H9 (cell line): ENCODE measurements around the gene SIL1. TPM values are rescaled to one million over a fixed set of nuclear protein-coding genes. Genes with fewer than 3 reads are reported as not detected.

ENCODE experiments used
- DNase-seq: peaks from one replicate; pipeline ENCODE4 v3.0.0-alpha.2; 2017
- H2AFZ ChIP-seq: one replicate; pipeline ENCODE4 v1.6.1; 2013; ENCODE audit warnings: mild to moderate bottlenecking, low read length, control low read depth, moderate library complexity
- H2AK5ac ChIP-seq: 2 replicates; pipeline ENCODE4 v1.6.1; 2013; ENCODE audit warnings: low read length, control low read depth, mixed read lengths; ENCODE audit not compliant: insufficient read length
- H2BK120ac ChIP-seq: one replicate; pipeline ENCODE4 v1.6.1; 2013; ENCODE audit warnings: low read depth, mild to moderate bottlenecking, low read length, control low read depth, inconsistent platforms; ENCODE audit not compliant: poor library complexity, severe bottlenecking
- H2BK12ac ChIP-seq: 2 replicates; pipeline ENCODE4 v1.6.1; 2013; ENCODE audit warnings: low read length, control low read depth, mixed read lengths, low read depth; ENCODE audit not compliant: insufficient read length
- H2BK15ac ChIP-seq: 2 replicates; pipeline ENCODE4 v1.6.1; 2013; ENCODE audit warnings: low read depth, low read length, control low read depth
- H2BK20ac ChIP-seq: one replicate; pipeline ENCODE4 v1.6.1; 2013; ENCODE audit warnings: low read depth, mild to moderate bottlenecking, low read length, control low read depth, inconsistent platforms; ENCODE audit not compliant: poor library complexity, severe bottlenecking
- H2BK5ac ChIP-seq: 2 replicates; pipeline ENCODE4 v1.6.1; 2013; ENCODE audit warnings: low read length, control low read depth, mixed read lengths; ENCODE audit not compliant: insufficient read length
- H3K14ac ChIP-seq: 2 replicates; pipeline ENCODE4 v1.6.1; 2013; ENCODE audit warnings: low read length, control low read depth; ENCODE audit not compliant: insufficient read depth
- H3K18ac ChIP-seq: 2 replicates; pipeline ENCODE4 v1.6.1; 2013; ENCODE audit warnings: low read depth, mild to moderate bottlenecking, mixed read lengths, low read length, control low read depth; ENCODE audit not compliant: insufficient read length
- H3K23ac ChIP-seq: 2 replicates; pipeline ENCODE4 v1.6.1; 2013; ENCODE audit warnings: low read length, control low read depth, mixed read lengths, low read depth; ENCODE audit not compliant: insufficient read length
- H3K23me2 ChIP-seq: 2 replicates; pipeline ENCODE4 v1.6.1; 2013; ENCODE audit warnings: low read depth, mild to moderate bottlenecking, mixed read lengths, low read length, control low read depth; ENCODE audit not compliant: insufficient read length, poor library complexity, severe bottlenecking
- H3K27ac ChIP-seq: 2 replicates; pipeline ENCODE4 v1.5.1; 2013; ENCODE audit warnings: low read length, control low read depth, mixed read lengths, low read depth; ENCODE audit not compliant: insufficient read length
- H3K27me3 ChIP-seq: 2 replicates; pipeline ENCODE4 v1.6.1; 2013; ENCODE audit warnings: low read length, control low read depth, inconsistent platforms; ENCODE audit not compliant: insufficient read depth
- H3K4ac ChIP-seq: 2 replicates; pipeline ENCODE4 v1.6.1; 2013; ENCODE audit warnings: low read depth, mild to moderate bottlenecking, control low read depth, inconsistent platforms, low read length, moderate library complexity
- H3K4me1 ChIP-seq: 2 replicates; pipeline ENCODE4 v1.6.1; 2013; ENCODE audit warnings: low read length, control low read depth, inconsistent platforms; ENCODE audit not compliant: insufficient read depth
- H3K4me2 ChIP-seq: 2 replicates; pipeline ENCODE4 v1.6.1; 2013; ENCODE audit warnings: low read length, control low read depth, mixed read lengths; ENCODE audit not compliant: insufficient read length, insufficient read depth
- H3K56ac ChIP-seq: 2 replicates; pipeline ENCODE4 v1.6.1; 2013; ENCODE audit warnings: low read depth, mild to moderate bottlenecking, mixed read lengths, low read length, control low read depth; ENCODE audit not compliant: insufficient read length
- H3K79me1 ChIP-seq: 2 replicates; pipeline ENCODE4 v1.6.1; 2013; ENCODE audit warnings: low read depth, mild to moderate bottlenecking, moderate library complexity, low read length, control low read depth, inconsistent platforms; ENCODE audit not compliant: insufficient read depth, poor library complexity, severe bottlenecking
- H3K79me2 ChIP-seq: 2 replicates; pipeline ENCODE4 v1.6.1; 2013; ENCODE audit warnings: low read length, control low read depth, inconsistent platforms; ENCODE audit not compliant: insufficient read depth
- H3K9ac ChIP-seq: 2 replicates; pipeline ENCODE4 v1.6.1; 2013; ENCODE audit warnings: low read length, control low read depth, mixed read lengths; ENCODE audit not compliant: insufficient read length; ENCODE audit errors: extremely low read depth
- H3K9me3 ChIP-seq: one replicate; pipeline ENCODE4 v1.6.1; 2013; ENCODE audit warnings: low read depth, low read length, inconsistent platforms; ENCODE audit not compliant: control insufficient read depth
- H3T11ph ChIP-seq: one replicate; pipeline ENCODE4 v1.6.1; 2013; ENCODE audit warnings: mild to moderate bottlenecking, low read length, control low read depth, inconsistent platforms
- H4K20me1 ChIP-seq: one replicate; pipeline ENCODE4 v1.6.1; 2013; ENCODE audit not compliant: control insufficient read depth, insufficient read length, insufficient read depth
- H4K5ac ChIP-seq: 2 replicates; pipeline ENCODE4 v1.6.1; 2013; ENCODE audit warnings: low read depth, mild to moderate bottlenecking, mixed read lengths, low read length, control low read depth; ENCODE audit not compliant: insufficient read length
- H4K8ac ChIP-seq: replicated peaks from 2 replicates; pipeline ENCODE4 v1.6.1; 2013; ENCODE audit warnings: low read length, control low read depth, mixed read lengths, low read depth; ENCODE audit not compliant: insufficient read length
- H4K91ac ChIP-seq: 2 replicates; pipeline ENCODE4 v1.6.1; 2013; ENCODE audit warnings: low read depth, mild to moderate bottlenecking, moderate library complexity, mixed read lengths, low read length, control low read depth; ENCODE audit not compliant: insufficient read length
- H3K27ac Mint-ChIP-seq, 3 experiments: 2 replicates in 2 of 3; 3 replicates in 1 of 3; pipeline ENCODE4 v1.8.0; 2020 to 2021; ENCODE audit warnings: mixed read lengths in 3 of 3, mild to moderate bottlenecking in 1 of 3, moderate library complexity in 1 of 3
- H3K27me3 Mint-ChIP-seq: 2 replicates; pipeline ENCODE4 v1.8.0; 2021; ENCODE audit warnings: low read depth, mild to moderate bottlenecking, moderate library complexity, mixed read lengths
- H3K36me3 Mint-ChIP-seq, 3 experiments: 2 replicates in 2 of 3; 3 replicates in 1 of 3; pipeline ENCODE4 v1.8.0; 2020 to 2021; ENCODE audit warnings: low read depth in 3 of 3, mixed read lengths in 3 of 3; ENCODE audit not compliant: insufficient read depth in 1 of 3
- H3K4me1 Mint-ChIP-seq, 2 experiments: 2 replicates each; pipeline ENCODE4 v1.8.0; 2020; ENCODE audit warnings: mixed read lengths in 2 of 2
- H3K4me3 Mint-ChIP-seq, 2 experiments: 2 replicates in 1 of 2; 3 replicates in 1 of 2; pipeline ENCODE4 v1.8.0; 2020 to 2021; ENCODE audit warnings: mild to moderate bottlenecking in 2 of 2, mixed read lengths in 2 of 2, moderate library complexity in 1 of 2
- H3K9me3 Mint-ChIP-seq, 2 experiments: 2 replicates in 1 of 2; 3 replicates in 1 of 2; pipeline ENCODE4 v1.8.0; 2020; ENCODE audit warnings: mild to moderate bottlenecking in 2 of 2, mixed read lengths in 2 of 2, moderate library complexity in 1 of 2
- WGBS: extraction: QIAGEN DNeasy Blood & Tissue Kit; methylation state at CpG from one replicate; pipeline ENCODE4 v1.1.7; 2013; ENCODE audit warnings: missing lambda C conversion rate, low lambda C conversion rate, mixed read lengths; ENCODE audit not compliant: insufficient read length; ENCODE audit errors: extremely low coverage; 5-methylcytosine and 5-hydroxymethylcytosine counted together
- total RNA-seq: library from RNA; stranded (reverse); gene quantifications from 2 replicates; pipeline ENCODE4 v1.2.1, GENCODE V29; 2021
- TF ChIP-seq, protein P1 (sequence below): fragments of 200-600 bp; sonication (generic); conservative IDR thresholded peaks from 3 replicates; pipeline ENCODE4 v1.8.0; 2021; ENCODE audit warnings: antibody characterized with exemption, mild to moderate bottlenecking

SIL1 gene
- total RNA-seq, 1 experiment from 2014 or later, result 10.6 TPM

DNA sequence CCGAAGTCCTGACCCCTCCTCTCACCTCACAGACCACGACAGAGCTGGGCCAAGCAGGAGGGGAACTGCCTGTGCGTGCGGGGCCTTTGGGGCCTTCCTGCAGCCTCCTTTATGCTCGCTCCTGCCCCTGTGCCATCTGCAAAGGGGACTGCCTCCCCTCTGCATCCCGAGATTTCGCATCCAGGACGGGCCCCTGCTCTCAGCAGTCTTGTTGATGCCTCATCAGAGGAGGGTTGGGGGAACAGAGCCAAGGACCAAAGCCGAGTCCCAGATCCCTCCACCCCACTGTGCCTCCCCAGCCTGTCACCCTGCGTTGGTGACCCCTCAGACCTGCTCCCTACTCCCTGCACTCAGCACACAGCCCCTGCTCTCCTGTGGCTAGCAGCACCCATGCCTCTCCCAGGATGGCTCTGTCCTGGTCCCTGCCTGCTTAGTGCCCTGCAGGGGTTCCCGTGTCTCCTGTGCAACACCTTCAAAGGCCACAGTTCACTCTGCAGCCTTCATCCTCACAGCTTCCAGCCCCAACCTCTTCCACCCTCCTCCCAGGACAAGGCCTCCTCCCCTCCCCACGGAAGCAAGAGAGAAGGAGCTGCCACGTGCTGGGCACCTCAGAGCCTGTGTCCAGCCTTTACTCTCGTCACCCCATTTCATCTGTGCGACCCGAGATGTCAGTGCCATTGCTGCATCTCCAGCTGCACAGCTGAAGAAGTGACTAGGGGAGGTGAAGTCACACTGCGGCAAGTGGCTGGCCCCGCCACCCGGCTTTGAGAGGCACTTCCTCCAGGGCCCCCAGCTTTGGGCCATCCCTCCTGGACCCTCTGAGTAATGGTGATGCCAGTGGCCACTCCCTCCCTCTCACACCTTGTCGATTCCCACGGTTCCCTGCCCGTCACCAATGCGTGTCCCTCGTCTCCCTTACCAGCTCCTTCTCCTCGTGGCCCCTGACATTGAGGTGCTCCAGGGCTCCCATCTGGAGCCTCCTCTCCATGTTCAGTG is 260.5 kb downstream of the SIL1 start:
- peak overlapping the region in 2 of 3 experiments; percentile 16 to 25; a peak in 2 of 7 replicates for H3K27ac Mint-ChIP-seq

More for the DNA sequence above, 260.5 kb downstream of the SIL1 start:
- H3K9me3 Mint-ChIP-seq, result no peaks in the 10 kb centered on the region
- H2BK15ac ChIP-seq, result no peak overlapping the region
- H2AK5ac ChIP-seq, result no peak overlapping the region
- H3K18ac ChIP-seq, result peak overlapping the region; percentile 43
- H3K23me2 ChIP-seq, result no peaks in the 10 kb centered on the region
- no peak overlapping the region for H3K4ac ChIP-seq
- no peak overlapping the region for H4K8ac ChIP-seq
- H3K27ac ChIP-seq, result no peak overlapping the region
- WGBS, result no CpG with 5 or more reads among the region's 25 CpGs
- H4K5ac ChIP-seq, result no peak overlapping the region
- H4K20me1 ChIP-seq, result no peaks in the 10 kb centered on the region
- DNase-seq, result no peak
- no peaks in the 10 kb centered on the region for H3K9me3 ChIP-seq
- H3K4me1 Mint-ChIP-seq, result peaks cover 31 to 35% of the 10 kb centered on the region in 2 experiments
- H3K56ac ChIP-seq, result no peak overlapping the region
- no peak overlapping the region; the same call in none of the 2 replicates for H3K14ac ChIP-seq
- H3K4me2 ChIP-seq, result no peak overlapping the region
- no peaks in the 10 kb centered on the region for H3K79me2 ChIP-seq
- H3K23ac ChIP-seq, result no peak overlapping the region
- no peak overlapping the region for H2BK20ac ChIP-seq
- H3K36me3 Mint-ChIP-seq, result peaks cover 22 to 36% (median 25%) of the 10 kb centered on the region in 3 experiments; a peak in 6 of 7 replicates
- no peak overlapping the region for H2BK120ac ChIP-seq
- no peak overlapping the region for H2BK12ac ChIP-seq
- no peak overlapping the region for H2BK5ac ChIP-seq
- H3K27me3 Mint-ChIP-seq, result peaks cover 2% of the 10 kb centered on the region; the same call in 1 of the 2 replicates
- H2AFZ ChIP-seq, result no peak overlapping the region
- H3K79me1 ChIP-seq, result no peaks in the 10 kb centered on the region
- no peak overlapping the region for H4K91ac ChIP-seq
- TF ChIP-seq, protein P1, sequence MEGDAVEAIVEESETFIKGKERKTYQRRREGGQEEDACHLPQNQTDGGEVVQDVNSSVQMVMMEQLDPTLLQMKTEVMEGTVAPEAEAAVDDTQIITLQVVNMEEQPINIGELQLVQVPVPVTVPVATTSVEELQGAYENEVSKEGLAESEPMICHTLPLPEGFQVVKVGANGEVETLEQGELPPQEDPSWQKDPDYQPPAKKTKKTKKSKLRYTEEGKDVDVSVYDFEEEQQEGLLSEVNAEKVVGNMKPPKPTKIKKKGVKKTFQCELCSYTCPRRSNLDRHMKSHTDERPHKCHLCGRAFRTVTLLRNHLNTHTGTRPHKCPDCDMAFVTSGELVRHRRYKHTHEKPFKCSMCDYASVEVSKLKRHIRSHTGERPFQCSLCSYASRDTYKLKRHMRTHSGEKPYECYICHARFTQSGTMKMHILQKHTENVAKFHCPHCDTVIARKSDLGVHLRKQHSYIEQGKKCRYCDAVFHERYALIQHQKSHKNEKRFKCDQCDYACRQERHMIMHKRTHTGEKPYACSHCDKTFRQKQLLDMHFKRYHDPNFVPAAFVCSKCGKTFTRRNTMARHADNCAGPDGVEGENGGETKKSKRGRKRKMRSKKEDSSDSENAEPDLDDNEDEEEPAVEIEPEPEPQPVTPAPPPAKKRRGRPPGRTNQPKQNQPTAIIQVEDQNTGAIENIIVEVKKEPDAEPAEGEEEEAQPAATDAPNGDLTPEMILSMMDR, result no peak
- no peaks in the 10 kb centered on the region for H3K27me3 ChIP-seq
- no peak overlapping the region for H3T11ph ChIP-seq
- no peak overlapping the region for H3K9ac ChIP-seq
- H3K4me3 Mint-ChIP-seq, result no peak overlapping the region
- no peaks in the 10 kb centered on the region; the same call in 1 of the 2 replicates for H3K4me1 ChIP-seq
